ENCODE results near the gene RAB18. TPM values are rescaled to one million over a fixed set of nuclear protein-coding genes. Genes with fewer than 3 reads are reported as not detected.

RAB18 gene
- total and polyA plus RNA-seq, 2 donors from 2014 or later, result 57.9 to 113 TPM

DNA sequence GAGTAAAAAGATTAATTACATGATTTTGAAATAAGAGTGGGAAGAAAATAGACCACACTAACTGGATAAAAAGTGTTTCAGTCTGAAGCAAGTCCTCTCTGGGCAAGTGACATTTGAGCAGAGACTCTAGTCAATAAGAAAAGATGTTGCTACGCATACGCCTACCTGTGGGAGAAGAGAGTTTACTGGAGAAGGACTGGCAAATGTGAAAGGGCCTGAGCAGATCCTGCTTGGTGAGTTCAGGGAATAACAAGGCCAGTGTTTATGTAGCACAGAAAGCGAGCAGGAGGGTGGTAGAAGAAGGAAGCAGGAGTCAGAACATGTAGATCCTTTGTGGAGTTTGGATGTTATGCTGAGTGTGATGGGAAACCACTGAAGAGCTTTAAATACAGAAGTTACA is 43.4 kb downstream of the RAB18 start:
- no peak for DNase-seq

DNA sequence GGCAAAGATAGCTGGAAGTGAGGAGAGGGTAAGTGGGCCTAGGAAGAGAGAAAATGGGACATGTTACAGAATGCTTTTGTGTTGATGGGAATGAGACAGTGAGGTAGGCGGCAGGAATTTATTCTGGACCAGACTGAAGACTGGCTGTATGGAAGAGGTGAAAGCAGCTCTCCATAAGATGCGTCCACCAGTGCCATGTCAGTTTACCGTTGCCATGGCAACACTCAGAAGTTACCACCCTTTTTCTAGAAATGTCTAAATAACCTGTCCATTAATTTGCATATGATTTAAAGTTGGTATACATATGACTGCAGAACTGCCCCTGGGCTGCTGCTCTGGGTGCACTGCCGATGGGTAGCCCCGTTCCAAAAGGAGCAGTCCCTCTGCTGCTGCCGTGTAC is 46.7 kb downstream of the RAB18 start:
- Histone ChIP-seq H3K4me1 (ENCODE audit: control insufficient read depth in 2 of 3, insufficient read depth in 2 of 3, low read depth in 1 of 3, low read length in 3 of 3) (no peaks in the 10 kb centered on the region), H3K9me3 (ENCODE audit: control insufficient read depth in 2 of 3, insufficient read depth in 1 of 3, low read length in 3 of 3) (no peaks in the 10 kb centered on the region), H3K36me3 (ENCODE audit: control insufficient read depth in 2 of 3, insufficient read depth in 3 of 3, low read length in 3 of 3) (peaks cover 0 to 2% (median 0%) of the 10 kb centered on the region in 3 donors), H3K4me3 (ENCODE audit: low read length in 3 of 3) (no peak overlapping the region), H3K27me3 (ENCODE audit: control insufficient read depth, insufficient read depth, low read length) (no peaks in the 10 kb centered on the region), H3K9ac (ENCODE audit: low read length in 3 of 3) (no peak overlapping the region), H3K27ac (ENCODE audit: low read depth in 2 of 2, low read length in 2 of 2) (no peak overlapping the region)
- TF ChIP-seq, protein P1, sequence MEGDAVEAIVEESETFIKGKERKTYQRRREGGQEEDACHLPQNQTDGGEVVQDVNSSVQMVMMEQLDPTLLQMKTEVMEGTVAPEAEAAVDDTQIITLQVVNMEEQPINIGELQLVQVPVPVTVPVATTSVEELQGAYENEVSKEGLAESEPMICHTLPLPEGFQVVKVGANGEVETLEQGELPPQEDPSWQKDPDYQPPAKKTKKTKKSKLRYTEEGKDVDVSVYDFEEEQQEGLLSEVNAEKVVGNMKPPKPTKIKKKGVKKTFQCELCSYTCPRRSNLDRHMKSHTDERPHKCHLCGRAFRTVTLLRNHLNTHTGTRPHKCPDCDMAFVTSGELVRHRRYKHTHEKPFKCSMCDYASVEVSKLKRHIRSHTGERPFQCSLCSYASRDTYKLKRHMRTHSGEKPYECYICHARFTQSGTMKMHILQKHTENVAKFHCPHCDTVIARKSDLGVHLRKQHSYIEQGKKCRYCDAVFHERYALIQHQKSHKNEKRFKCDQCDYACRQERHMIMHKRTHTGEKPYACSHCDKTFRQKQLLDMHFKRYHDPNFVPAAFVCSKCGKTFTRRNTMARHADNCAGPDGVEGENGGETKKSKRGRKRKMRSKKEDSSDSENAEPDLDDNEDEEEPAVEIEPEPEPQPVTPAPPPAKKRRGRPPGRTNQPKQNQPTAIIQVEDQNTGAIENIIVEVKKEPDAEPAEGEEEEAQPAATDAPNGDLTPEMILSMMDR (IDR thresholded peaks at IDR 0.05; ENCODE audit: borderline replicate concordance, extremely low read depth, insufficient read depth), result no peak
- intact Hi-C loops (cut with DNase I), result no loop called here
- FAIRE-seq, result no peak
- DNase-seq, result no peak

More for the DNA sequence above, 43.4 kb downstream of the RAB18 start:
- intact Hi-C loops (cut with DNase I), result no loop called here
- no peak for FAIRE-seq
- H3K27ac ChIP-seq (ENCODE audit: low read depth in 2 of 2, low read length in 2 of 2), result no peak overlapping the region
- TF ChIP-seq, protein P1 (IDR thresholded peaks at IDR 0.05; ENCODE audit: borderline replicate concordance, extremely low read depth, insufficient read depth), result no peak
- no peaks in the 10 kb centered on the region for H3K4me1 ChIP-seq (ENCODE audit: control insufficient read depth in 2 of 3, insufficient read depth in 2 of 3, low read depth in 1 of 3, low read length in 3 of 3)
- no peaks in the 10 kb centered on the region for H3K9me3 ChIP-seq (ENCODE audit: control insufficient read depth in 2 of 3, insufficient read depth in 1 of 3, low read length in 3 of 3)
- H3K9ac ChIP-seq (ENCODE audit: low read length in 3 of 3), result no peak overlapping the region
- H3K4me3 ChIP-seq (ENCODE audit: low read length in 3 of 3), result no peak overlapping the region
- H3K27me3 ChIP-seq (ENCODE audit: control insufficient read depth, insufficient read depth, low read length), result no peaks in the 10 kb centered on the region
- H3K36me3 ChIP-seq (ENCODE audit: control insufficient read depth in 2 of 3, insufficient read depth in 3 of 3, low read length in 3 of 3), result peaks cover 0 to 9% (median 0%) of the 10 kb centered on the region in 3 donors

DNA sequence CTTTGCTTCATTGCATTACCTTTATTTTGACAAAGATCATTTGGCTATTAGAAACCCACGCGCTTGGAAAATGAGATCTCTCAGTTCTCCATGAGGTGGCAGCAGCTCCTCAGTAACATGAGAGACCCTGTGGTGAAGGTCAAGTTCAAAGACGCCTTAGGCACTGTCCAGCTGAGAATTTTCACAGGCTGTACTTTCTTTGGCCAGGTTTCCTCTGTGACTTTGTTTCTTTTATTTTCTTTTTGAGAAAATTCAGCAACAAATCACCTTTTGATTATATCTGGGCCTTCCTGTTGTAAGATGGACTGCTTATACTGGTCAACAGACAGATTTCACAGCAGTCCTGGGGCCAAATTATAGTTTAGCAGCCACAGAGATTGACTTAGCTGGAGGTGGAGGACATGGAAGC is 54.5 kb downstream of the RAB18 start:
- FAIRE-seq, result peak; percentile 80
- no peaks in the 10 kb centered on the region for H3K9me3 ChIP-seq (ENCODE audit: control insufficient read depth in 2 of 3, insufficient read depth in 1 of 3, low read length in 3 of 3)
- no peaks in the 10 kb centered on the region for H3K36me3 ChIP-seq (ENCODE audit: control insufficient read depth in 2 of 3, insufficient read depth in 3 of 3, low read length in 3 of 3)
- intact Hi-C loops (cut with DNase I), result no loop called here
- H3K4me3 ChIP-seq (ENCODE audit: low read length in 3 of 3), result no peak overlapping the region
- TF ChIP-seq, protein P1 (IDR thresholded peaks at IDR 0.05; ENCODE audit: borderline replicate concordance, extremely low read depth, insufficient read depth), result peak; percentile 56
- no peaks in the 10 kb centered on the region for H3K4me1 ChIP-seq (ENCODE audit: control insufficient read depth in 2 of 3, insufficient read depth in 2 of 3, low read depth in 1 of 3, low read length in 3 of 3)
- no peak overlapping the region for H3K27ac ChIP-seq (ENCODE audit: low read depth in 2 of 2, low read length in 2 of 2)
- peak in 4 of 5 donors; percentile 43 to 85 (median 58) for DNase-seq
- H3K27me3 ChIP-seq (ENCODE audit: control insufficient read depth, insufficient read depth, low read length), result no peaks in the 10 kb centered on the region
- H3K9ac ChIP-seq (ENCODE audit: low read length in 3 of 3), result no peak overlapping the region

DNA sequence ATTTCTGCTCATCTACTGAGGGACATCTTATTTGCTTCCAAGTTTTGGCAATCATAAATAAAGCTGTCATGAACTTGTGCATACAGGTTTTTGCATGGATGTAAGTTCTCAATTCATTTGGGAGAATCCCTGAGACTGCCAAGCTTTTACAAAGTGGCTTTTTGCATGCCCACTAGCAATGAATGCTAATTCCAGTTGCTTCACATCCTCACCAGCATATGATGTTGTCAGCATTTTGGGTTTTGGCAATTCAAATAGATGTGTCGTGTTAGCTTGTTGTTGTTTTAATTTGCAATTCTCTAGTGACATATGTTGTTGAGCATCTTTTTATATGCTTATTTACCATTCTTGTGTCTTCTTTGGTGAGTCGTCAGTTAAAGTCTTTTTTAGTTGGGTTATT is 57.2 kb downstream of the RAB18 start:
- intact Hi-C loops (cut with DNase I), result no loop called here
- no peaks in the 10 kb centered on the region for H3K9me3 ChIP-seq (ENCODE audit: control insufficient read depth in 2 of 3, insufficient read depth in 1 of 3, low read length in 3 of 3)
- H3K27me3 ChIP-seq (ENCODE audit: control insufficient read depth, insufficient read depth, low read length), result no peaks in the 10 kb centered on the region
- TF ChIP-seq, protein P1 (IDR thresholded peaks at IDR 0.05; ENCODE audit: borderline replicate concordance, extremely low read depth, insufficient read depth), result no peak
- H3K4me3 ChIP-seq (ENCODE audit: low read length in 3 of 3), result no peak overlapping the region
- no peak for FAIRE-seq
- no peak for DNase-seq
- H3K4me1 ChIP-seq (ENCODE audit: control insufficient read depth in 2 of 3, insufficient read depth in 2 of 3, low read depth in 1 of 3, low read length in 3 of 3), result no peaks in the 10 kb centered on the region
- no peaks in the 10 kb centered on the region for H3K36me3 ChIP-seq (ENCODE audit: control insufficient read depth in 2 of 3, insufficient read depth in 3 of 3, low read length in 3 of 3)
- no peak overlapping the region for H3K9ac ChIP-seq (ENCODE audit: low read length in 3 of 3)
- H3K27ac ChIP-seq (ENCODE audit: low read depth in 2 of 2, low read length in 2 of 2), result no peak overlapping the region
